Epithelial cell of proximal tubule (primary cell): Measurements from ENCODE around the gene HBG2. TPM values are rescaled to one million over a fixed set of nuclear protein-coding genes. Genes with fewer than 3 reads are reported as not detected.

Experiments used
- DNase-seq: peaks from one replicate; pipeline ENCODE4 v3.0.0-alpha.2; 2011; ENCODE audit warnings: low read depth
- H3K4me3 ChIP-seq: 2 replicates; pipeline ENCODE4 v1.5.1; 2011; ENCODE audit warnings: low read depth, mild to moderate bottlenecking, low read length
- total RNA-seq: library from RNA; depleted of rRNA; stranded (reverse); fragments of >200 nt; gene quantifications from 2 replicates; pipeline ENCODE4 v1.2.3, GENCODE V29; 2015
- TF ChIP-seq, protein P1 (sequence below): conservative IDR thresholded peaks from 2 replicates; pipeline ENCODE4 v1.5.1; 2012; ENCODE audit warnings: low read depth, mild to moderate bottlenecking, low read length

Gene HBG2
- total RNA-seq, 1 donor from 2014 or later: not detected

DNA sequence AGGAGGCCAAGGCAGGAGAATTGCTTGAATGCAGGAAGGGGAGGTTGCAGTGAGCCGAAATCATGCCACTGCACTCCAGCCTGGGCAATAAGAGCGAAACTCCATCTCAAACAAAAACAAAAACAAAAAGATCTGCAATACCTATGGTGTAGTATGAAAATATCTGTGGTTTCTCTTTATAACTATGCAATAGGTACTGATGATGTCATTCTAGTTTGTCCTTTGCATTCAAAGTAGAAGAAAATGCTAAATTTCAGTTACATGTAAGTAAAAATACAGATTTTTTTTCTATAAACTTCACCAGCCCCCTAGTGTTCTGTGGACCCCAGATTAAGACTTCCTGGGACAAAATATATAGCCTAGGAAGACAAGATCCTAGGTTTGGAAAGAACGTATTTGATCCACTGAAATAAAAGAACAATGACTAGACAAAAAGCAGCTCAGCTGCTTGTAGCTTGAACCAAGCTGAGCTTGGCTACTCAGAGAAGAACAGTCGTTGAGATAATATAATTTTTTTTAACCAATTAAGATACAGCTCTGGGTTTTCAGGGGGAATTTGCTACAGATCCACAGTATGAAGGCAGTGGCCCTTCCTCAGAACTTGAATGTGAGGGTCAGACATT is 17.9 kb upstream of the HBG2 start:
- TF ChIP-seq, protein P1, sequence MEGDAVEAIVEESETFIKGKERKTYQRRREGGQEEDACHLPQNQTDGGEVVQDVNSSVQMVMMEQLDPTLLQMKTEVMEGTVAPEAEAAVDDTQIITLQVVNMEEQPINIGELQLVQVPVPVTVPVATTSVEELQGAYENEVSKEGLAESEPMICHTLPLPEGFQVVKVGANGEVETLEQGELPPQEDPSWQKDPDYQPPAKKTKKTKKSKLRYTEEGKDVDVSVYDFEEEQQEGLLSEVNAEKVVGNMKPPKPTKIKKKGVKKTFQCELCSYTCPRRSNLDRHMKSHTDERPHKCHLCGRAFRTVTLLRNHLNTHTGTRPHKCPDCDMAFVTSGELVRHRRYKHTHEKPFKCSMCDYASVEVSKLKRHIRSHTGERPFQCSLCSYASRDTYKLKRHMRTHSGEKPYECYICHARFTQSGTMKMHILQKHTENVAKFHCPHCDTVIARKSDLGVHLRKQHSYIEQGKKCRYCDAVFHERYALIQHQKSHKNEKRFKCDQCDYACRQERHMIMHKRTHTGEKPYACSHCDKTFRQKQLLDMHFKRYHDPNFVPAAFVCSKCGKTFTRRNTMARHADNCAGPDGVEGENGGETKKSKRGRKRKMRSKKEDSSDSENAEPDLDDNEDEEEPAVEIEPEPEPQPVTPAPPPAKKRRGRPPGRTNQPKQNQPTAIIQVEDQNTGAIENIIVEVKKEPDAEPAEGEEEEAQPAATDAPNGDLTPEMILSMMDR: no peak
- no peak for DNase-seq

DNA sequence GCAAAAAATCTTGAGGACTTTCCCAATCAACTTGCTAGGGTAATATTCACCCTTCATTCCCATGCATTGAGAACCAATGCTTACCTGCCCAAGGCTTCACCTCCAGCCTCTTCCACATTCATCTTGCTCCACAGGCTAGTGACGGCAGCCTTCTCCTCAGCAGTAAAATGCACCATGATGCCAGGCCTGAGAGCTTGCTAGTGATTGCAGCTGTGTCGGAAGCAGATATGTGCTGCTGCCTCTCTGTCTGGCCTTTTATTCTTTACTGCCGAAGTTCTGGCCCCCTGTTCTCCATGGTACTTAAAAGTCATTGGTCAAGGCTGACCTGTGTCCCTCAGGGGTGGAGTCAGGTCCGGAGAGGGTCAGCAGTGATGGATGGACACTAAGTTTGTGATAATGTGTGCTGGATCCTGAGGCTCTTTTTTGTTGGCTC is 15.2 kb upstream of the HBG2 start, which contains the start of gene HBE1:
TSS of gene HBE1 (minus strand) at position 231 of the 433 bp plus-strand sequence. CDS start at position 176, 55 bp downstream.
- DNase-seq: no peak
- TF ChIP-seq, protein P1: no peak
- H3K4me3 ChIP-seq: no peak within 1 kb of the TSS

More for the DNA sequence above, 17.9 kb upstream of the HBG2 start:
- no peak overlapping the region for H3K4me3 ChIP-seq

GRCh38 chr11:5267033-5267563 is 12.5 kb upstream of the HBG2 start:
- DNase-seq: no peak
- no peak overlapping the region for H3K4me3 ChIP-seq
- TF ChIP-seq, protein P1: no peak

- TF ChIP-seq, protein P1: no peak
- DNase-seq: no peak
- H3K4me3 ChIP-seq: no peak overlapping the region
Measured at GRCh38 chr11:5266609-5267008, 12.0 kb upstream of the HBG2 start.

GRCh38 chr11:5265832-5266231 is 11.3 kb upstream of the HBG2 start:
- H3K4me3 ChIP-seq: no peak overlapping the region
- TF ChIP-seq, protein P1: no peak
- no peak for DNase-seq

GRCh38 chr11:5258543-5259262 is 4.1 kb upstream of the HBG2 start:
- no peak overlapping the region for H3K4me3 ChIP-seq
- TF ChIP-seq, protein P1: no peak
- no peak for DNase-seq
